Raji (cell line): ENCODE results near the gene PSMD5.

Experiments used
- POLR2A ChIP-seq: IDR thresholded peaks from 2 replicates; pipeline ENCODE4 v1.6.1; 2011; ENCODE audit warnings: low read depth, low read length, control low read depth; ENCODE audit not compliant: insufficient read depth

The PSMD5 gene

DNA sequence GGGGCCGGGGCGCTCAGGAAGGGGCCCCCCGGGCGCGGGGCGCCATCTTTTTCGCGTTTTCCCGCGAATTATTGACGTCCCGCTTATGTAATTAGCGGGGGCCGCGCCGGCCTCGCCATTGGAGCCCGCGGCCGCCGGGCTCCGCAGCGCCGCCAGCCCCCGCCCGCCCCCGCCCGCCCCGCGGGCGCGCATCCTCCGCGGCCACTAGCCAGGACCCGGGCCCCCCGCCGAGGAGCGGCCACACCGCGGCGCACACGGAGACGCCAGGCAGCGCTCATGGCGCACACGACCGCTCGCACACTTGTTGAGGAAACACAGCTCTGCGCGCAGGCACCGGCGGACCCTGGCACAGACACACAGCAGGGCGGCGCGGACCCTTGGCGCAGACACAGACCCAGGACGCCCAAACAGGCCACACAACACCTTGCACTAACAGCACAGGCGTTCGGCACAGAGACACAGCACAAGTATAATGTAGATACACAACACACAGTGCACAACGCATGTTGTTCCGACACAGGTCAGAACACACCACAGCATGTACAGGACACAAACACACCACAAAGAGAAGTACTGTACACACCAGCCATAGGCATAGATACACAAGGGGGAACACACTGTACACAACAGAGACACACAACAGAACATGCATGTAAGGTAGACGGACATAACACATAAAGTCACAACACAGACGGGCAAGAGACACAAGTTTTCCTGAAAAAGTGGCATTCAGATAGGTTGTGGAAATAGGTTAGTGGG is 34.7 kb upstream of the PSMD5 start:
- TF ChIP-seq POLR2A: peak; percentile 84

GRCh38 chr9:120876842-120877240 is 34.1 kb upstream of the PSMD5 start, which contains the start of gene PHF19:
Gene PHF19 (minus strand): TSS chr9:120877188. CDS start chr9:120874741, 2,447 bp downstream.
- TF ChIP-seq POLR2A: no peak

- peak; percentile 58 for TF ChIP-seq POLR2A
Observed at GRCh38 chr9:120875954-120876841, 33.5 kb upstream of the PSMD5 start.

DNA sequence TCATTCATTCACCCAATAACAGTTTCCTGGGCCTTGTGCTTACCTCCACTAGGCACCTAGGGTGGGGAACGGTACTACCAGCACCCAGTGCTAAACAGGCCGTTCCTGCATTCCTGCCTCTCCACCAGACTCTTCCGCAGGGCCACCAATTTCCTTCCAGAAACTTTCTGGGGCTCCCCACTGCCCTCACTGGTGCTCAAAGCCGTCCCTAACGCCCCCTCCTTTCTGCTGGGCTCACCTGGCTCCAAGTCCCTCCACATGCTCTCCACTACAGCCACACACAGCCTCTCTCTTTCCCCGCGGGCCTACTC is 32.9 kb upstream of the PSMD5 start:
- no peak for TF ChIP-seq POLR2A

DNA sequence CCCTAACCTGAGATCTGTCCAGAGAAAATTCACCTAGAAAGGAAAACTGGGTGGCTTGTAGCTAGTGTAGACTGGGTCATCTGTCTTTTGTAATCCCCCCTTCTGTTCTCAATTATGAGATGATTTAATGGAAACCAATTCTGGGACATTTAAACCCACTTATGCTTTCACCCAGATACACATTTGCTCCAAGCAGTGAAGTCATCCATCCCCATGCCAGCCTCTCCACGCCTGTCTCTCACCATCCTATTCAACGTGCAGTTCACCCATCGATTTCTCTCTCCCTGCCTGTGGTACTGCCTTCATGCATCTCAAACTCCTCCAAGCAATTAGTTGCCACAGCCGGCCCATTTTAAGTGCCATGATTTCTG is 32.5 kb upstream of the PSMD5 start:
- no peak for TF ChIP-seq POLR2A

DNA sequence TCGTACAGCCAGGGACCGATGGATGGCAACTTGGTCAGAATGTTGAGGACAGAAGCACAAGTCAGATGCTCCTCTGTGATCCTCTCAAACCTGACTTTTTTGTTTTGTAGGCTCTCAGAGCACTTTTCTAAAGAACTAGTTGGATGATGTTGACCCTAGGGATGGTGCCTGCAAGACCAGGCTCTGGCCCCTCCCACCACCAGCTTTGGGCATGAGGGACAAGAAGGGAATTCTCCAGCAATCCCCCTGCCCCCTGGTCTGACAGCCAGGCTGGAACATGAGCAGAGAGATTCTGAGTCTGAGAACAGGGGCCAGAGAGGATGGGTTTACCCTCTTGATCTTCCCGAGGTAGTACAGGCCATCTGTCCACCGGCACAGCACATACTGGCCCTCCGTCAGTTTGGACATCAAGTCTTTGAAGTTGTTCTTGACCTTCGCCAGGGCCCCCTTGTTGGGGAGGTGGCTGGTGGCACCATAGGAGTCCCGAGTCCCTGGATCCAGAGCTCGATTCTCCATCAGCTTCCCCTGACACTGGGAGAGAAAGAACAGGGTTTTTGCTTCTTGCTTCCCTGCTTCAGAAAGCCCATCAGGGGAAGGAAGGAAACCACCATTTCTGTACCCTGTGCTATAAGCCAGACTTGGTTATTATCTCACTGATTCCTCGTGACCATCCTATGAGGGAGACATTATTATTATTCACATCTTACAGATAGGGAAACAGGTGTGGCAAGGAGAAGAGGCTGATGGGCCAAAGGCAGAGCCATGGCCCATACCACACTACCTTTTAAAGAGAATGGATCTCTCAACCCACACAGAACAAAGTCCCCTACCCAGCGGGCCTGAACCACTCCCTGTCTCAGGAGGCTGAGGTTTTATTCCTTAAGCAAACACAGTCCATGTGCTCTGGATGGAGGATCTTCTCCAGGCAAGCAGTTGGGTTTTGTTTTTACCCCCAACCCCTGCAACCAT is 31.8 kb upstream of the PSMD5 start:
- no peak for TF ChIP-seq POLR2A

GRCh38 chr9:120873512-120873911 is 30.8 kb upstream of the PSMD5 start:
- TF ChIP-seq POLR2A: no peak

GRCh38 chr9:120872791-120873502 is 30.2 kb upstream of the PSMD5 start:
- TF ChIP-seq POLR2A: no peak

DNA sequence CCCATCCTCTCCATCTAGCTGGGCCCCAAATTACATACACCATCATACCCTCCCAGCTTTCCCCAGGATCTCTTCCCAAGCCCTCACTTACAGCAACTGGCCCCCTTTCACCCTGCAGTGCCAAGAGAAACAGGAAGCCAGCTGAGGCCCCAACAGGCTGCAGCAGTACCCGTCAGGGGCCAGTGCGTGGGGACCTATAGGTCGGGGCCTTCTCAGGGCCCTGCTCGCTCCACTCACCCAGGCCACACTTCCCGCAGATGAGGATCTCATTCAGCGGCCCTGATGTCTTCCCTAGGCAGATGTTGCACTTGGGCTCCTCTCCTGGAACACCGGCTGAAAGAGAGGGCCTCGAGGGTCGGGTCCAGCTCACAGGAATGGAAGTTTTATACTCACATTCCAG is 27.5 kb upstream of the PSMD5 start:
- no peak for TF ChIP-seq POLR2A

DNA sequence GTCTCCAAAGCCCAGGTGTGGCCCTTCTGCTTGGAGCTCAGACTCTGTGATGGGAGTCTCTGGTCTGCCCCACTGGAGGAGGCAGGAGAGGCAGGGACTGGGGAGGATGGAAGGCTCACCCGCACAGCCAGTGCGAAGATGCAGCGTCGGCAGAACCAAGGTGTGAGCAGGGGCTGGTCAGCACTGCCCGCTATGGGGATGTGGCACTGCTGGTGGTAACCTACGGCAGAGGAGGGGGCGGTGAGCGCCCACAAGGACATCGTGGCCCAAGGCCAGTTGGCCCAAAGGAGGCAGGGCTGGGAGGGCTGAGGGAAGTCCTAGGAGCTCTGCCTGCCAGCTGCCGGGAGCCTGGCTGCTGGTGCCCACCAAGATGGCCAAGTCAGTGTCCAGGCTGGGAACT is 27.0 kb upstream of the PSMD5 start:
- TF ChIP-seq POLR2A: no peak

DNA sequence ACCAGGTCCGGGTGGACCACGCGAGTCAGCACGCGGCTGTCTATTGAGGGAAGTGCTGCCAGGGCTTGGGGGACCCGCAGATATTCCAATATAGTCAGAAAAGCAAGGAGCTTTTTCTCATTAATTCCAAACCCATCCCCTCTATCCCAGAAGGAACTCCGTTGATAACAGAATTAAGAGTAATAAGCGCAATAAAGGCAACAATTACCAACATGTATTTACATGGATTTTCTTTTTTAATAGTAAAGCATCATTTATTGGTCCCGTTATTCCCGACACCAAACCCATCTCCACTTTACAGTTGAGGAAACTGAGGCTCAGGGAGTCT is 26.6 kb upstream of the PSMD5 start:
- TF ChIP-seq POLR2A: no peak

DNA sequence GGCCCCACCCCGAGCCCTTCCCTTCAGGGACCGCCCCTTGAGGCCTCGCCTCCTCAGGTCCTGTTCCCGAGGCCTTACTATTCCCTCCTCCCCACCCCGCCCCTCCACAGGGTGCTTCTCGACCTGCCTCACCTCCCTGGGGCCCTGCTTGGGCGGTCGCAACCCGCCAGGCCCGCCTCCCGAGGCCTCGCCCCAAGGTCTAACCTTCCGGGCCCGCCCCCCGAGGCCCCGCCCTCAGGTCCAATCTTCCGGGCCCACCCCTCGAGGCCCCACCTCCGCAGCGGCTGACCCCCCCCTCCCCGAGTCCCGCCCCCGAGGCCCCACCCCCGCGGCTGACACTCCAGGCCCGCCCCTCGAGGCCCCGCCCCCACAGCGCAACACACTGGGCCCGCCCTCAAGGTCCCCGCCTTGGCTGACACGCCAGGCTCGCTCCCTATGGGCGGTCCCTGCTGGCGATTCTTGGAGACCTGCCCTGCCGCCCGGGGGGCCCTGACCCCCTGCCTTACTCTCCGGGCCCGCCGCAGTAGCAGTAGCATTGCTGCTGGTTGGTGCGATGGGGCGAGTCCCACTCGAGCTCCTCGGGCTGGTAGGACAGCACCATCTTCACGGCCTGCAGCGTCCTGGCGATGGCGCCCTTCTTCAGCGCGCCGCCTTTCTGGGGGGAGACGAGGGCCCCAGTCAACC is 26.1 kb upstream of the PSMD5 start:
- no peak for TF ChIP-seq POLR2A

- peak; percentile 60 for TF ChIP-seq POLR2A
Observed at GRCh38 chr9:120868339-120868675, 25.6 kb upstream of the PSMD5 start.

GRCh38 chr9:120867676-120868338 is 25.1 kb upstream of the PSMD5 start:
- no peak for TF ChIP-seq POLR2A

DNA sequence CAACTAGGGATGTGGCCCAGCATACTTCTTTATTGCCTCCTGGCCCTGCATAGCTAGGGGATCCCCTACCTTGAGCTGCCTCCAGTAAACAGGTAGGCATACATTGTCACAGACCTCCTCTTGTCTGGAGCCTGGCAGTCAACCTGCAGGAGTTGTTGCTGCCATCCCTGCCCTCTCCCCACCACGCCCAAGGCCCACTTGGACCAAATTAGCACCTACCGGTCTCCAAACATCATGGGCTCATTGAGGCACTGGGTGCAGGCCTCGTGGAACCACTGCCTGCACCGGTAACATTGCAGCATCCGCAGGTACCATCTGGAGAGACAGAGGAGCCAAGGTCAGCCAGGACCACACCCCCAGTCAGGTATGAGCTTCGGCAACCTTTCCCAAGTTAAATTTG is 23.9 kb upstream of the PSMD5 start:
- no peak for TF ChIP-seq POLR2A
